HG03060 (cell line): Measurements from ENCODE around the gene JHY.

Source experiments
- ATAC-seq: cut with Tn5 transposase; IDR thresholded peaks from one replicate; pipeline ENCODE4 v1.9.1; 2021; ENCODE audit warnings: low read depth, moderate number of reproducible peaks; ENCODE audit not compliant: unreplicated experiment

JHY gene

DNA sequence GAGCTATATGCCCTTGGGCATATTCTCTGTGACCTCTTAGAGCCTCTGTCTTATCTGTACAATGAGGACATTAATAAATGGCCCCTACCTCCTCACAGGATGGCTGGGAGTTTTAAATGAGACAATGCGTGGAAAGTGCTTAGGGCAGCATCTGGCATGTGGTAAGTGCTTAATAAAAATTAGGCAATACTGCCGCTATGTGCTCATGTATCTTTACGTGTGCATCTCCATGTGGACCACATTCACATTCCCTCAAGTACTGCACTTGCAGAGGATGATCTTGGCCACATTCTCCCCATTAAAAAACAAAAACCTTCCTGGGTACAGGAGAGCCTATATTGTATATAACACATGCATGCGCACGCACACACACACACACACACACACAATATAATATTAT lies 118.2 kb downstream of the JHY start:
- ATAC-seq: no peak

DNA sequence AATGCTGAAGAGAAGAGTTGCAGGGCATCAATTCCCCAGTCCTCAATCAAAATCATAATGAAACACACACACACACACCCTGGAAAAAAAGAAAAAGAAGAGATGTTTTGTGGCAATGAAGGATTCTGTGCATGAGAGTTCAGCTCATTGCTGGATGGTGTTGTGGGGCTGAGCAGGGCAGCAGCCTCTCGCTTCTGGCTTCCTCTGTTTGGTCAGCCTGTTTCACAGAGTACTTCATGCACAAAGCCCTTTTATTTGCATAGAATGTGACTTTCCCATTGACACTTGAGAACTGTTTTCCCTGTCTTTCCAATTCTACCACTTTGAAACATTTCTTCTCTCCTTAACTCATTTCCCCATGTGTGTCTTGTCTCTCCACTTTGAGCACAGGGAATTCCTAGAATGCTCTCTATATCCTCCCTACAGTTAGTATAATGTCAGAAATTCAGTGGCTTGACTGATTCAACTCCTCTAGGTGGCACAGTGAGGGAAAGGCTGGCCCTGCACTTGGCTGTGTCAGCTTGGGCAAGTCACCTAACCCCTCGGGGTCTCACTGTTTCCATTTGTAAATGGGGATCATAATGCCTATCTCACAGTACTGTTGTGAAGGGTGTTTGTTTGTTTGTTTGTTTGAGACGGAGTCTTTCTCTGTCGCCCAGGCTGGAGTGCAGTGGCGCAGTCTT lies 124.4 kb downstream of the JHY start:
- no peak for ATAC-seq
